HS-27A (cell line): ENCODE measurements around the gene RIMBP2.

Experiments used
- DNase-seq: peaks from one replicate; pipeline ENCODE4 v3.0.0-alpha.2; 2012; ENCODE audit warnings: low read depth, missing footprints

Gene RIMBP2

DNA sequence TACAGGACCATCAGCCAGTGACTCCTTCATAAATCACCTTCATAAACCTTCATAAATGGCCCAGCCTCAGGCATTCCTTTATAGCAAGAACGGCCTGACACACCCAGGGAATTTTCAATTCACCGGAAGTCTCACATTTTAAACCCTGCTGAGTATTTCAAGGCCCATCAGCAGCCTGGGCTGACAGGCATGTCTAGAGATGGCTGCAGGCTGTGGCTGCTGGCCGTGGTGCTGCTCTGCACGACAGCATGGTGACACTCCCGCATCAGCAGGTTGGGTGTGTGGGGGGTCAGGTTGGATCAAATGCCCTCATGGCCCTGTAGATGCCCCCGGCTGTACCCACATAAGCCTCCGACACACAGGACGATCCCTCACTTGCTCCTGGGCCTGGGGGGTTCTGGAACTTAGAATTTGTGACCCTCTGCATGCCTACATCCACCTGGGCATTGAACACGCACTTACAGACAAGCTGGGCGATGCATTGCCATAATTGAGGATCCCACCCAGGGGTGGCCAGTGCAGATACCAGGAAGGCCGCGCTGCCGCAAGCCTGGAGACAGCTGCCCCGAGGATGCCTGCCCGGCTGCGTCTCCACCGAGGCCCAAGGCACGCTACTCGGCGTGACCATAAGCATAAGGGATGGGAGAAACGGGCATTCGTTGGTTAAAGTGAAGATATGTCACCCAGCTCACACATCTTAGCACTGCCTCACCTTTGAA, 254.1 kb downstream of the RIMBP2 start:
- DNase-seq = no peak

DNA sequence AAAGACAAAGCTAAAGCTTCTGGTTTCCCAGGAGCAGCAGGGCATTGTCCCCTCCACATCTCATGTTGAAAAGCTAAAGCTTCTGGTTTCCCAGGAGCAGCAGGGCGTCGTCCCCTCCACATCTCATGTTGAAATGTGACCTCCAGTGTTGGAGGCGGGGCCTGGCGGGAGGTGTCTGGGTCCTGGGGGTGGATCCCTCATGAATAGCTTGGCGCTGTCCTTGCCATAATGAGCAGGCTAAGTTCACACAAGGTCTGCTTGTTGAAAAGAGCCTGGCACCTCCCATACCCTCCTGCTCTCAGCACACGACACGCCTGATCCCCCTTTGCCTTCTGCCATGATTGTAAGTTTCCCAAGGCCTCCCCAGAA, 254.7 kb downstream of the RIMBP2 start:
- DNase-seq = no peak

DNA sequence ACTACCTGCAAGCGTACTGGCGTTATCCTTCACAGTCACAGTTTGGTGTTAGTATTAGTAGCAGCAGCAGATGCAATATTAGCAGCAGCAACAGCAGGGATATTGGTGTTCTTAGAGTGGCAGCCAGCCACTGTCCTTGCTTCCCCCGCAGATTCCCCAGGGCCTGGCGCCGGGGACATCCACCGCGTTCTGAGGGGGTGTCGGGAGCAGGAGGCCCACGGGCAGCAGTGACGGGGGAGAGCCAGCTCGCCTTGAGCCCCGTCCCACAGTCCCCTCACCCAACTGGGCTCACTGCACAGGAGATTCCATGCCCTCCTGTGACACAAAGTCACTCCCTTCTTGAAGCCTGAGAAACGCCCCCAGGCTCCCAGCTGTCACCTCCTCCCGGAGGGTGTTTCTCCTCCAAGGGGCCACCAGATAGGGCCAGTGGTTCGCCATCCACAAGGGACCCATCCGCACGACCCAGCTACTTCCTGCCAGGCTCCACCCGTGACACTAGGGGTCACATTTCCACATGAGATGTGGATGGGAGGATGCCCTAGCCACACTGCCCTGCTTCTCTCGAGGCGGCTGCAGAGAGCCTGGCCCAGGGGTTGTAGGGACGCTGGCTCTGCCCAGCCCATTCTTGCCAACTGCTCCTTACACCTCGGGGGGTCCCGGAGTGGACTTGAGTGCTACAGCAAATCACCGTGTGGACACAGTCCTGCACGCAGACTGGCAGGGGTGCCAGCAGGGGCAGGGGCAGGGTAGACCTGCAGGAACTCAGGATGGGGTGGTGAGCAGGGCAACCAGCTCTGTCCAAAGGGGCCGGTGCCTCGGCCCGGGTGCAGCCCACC, 255.3 kb downstream of the RIMBP2 start:
- no peak for DNase-seq

DNA sequence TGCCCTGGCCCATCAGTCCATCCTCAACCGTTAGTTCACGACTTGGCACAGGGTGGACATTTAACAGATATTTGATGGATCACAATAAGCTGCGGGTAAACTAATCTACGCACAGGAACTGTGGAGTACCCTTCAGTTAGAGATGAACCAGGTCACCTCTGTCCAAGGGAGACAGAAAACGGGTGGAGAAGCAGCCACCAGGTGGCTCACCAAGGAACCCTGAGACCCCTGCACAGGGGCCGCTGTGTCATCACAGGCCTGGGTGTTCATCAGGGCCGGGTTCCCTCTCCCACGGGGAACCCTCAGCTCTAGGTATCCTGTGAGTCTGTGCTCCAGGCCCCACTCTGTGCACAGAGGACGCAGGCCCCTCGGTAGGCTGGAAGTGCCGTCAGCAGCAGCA, 256.2 kb downstream of the RIMBP2 start:
- DNase-seq = no peak

DNA sequence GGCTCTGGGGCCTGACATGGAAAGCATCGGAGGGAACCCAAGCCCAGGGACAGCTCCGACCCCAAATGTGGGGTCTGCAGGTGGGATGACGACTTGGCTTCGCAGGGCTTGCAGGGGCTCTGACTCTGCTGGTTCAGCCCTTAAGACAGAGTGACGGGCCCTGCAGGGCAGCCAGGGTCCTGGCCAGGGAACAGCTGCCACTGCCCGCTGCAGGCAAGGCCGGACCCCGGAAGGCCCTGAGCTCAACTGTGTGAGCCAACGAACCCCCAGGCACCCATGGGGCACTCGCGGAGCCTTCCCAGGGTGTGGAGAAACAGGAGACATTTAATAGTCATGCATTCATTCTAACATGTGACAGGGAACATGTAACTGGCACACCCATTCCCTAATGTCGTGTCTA, 257.8 kb downstream of the RIMBP2 start:
- DNase-seq = no peak

DNA sequence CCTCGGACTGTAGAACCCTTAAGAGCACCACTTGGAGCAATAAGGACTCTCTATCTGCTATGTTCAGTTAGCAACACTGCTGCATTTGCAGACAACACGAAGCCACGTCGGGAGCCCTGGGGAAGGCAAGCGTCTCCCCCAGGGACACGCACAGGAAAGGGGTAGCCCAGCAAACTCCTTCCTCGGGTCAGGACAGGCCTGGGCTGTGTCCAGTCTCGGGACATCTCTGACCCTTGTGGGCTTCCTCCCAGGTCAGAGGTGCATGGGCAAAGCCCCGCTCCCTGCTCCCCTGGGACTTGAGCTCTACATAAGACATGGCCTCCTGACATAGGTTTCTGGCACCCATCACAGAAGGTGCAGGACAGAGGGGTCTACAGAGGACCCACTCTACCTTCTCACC, 258.9 kb downstream of the RIMBP2 start:
- DNase-seq = no peak

DNA sequence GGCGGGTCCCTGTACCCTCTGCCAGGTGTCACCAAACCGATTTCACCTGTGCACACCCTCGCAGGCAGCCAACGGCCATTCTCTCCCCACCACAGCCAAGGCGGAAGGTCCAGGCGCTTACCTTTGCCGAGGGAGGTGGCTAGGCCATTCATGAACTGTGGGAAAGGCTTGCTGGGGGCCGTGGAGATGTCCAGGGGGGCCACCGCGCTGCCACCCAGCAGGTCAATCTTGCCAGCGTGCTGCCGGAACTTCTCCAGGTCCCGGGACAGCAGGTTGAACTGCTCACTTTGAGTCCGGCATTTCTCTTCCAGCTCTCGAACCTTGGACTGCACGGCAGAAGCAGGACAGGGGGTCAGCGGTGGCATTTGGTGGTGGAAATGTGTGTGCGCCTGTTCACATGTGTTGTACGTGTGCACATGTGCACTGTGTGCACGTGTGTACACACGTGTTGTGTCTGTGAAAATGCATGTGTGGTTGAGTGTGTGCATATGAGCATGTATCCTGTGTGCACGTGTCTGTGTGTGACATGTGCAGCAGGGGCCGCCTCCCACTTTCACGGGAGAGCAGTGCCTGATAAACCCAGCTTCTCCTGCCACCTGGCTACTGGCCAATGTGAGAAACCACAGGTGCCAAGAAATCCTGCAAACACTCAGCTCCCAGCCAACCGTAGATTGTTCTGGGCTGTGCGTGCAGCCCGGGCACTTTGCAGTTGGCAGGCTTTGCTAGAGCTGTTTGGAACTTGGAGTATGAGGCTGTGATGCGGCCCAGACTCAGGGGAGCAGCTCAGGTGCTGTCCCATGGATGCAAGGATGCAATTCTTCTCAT, 259.5 kb downstream of the RIMBP2 start:
- no peak for DNase-seq

DNA sequence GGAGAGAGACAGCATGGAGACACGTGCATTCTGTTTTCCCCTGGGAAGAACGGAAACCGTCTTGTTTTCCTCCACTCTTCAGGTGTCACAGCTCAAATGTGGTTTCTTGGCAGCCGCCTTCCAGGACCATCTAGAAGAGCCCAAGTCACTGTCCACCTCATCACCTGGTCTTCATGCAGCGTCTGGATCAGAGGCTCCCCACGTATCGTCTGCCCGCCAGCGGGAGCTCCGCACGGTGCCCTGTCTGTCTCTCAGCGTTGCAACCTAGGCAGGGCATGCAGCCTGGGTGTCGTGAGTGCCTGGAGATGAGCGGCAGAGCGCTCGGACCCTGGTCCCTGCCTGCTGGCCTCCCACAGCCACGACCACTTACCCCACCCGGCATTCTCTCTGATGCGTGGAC, 260.9 kb downstream of the RIMBP2 start:
- DNase-seq = no peak

DNA sequence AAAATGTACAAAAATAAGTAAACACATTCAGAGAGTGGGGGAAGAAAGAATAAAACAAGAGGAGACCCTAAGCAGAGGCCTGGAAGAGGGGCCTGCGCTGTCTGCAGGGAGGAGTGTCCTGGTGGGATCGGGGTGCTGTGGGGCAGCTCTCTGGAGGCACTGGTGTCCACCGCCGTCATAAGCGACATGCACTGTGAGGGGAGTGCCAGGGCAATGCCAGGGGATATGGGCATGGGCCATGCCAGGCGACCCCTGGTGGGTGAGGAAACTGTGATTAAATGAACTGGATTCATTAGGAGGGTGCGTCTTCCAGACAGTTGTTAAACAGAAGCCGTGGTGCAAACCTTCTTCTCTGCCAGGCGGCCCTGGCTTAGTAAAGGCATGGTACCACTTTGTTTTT, 261.8 kb downstream of the RIMBP2 start:
- DNase-seq = no peak

DNA sequence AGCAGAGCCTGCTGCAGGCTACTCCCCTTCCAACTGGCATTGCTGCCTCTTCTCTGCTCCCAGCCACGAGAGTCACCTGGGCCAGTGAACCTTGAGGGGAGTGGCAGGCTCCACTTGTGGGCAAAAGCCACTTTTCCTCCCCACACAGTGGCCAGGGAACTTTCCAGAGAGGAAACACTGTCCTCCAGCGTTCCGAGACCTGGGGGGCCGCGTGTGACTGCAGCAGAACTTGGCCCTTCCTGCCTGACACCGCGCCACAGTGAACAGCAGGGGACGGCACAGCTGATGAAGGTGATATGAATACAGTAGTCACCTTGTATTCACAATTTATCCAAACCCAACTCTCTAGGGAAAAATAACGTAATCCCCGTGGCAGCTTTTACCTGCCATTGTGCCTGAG, 263.6 kb downstream of the RIMBP2 start:
- no peak for DNase-seq

DNA sequence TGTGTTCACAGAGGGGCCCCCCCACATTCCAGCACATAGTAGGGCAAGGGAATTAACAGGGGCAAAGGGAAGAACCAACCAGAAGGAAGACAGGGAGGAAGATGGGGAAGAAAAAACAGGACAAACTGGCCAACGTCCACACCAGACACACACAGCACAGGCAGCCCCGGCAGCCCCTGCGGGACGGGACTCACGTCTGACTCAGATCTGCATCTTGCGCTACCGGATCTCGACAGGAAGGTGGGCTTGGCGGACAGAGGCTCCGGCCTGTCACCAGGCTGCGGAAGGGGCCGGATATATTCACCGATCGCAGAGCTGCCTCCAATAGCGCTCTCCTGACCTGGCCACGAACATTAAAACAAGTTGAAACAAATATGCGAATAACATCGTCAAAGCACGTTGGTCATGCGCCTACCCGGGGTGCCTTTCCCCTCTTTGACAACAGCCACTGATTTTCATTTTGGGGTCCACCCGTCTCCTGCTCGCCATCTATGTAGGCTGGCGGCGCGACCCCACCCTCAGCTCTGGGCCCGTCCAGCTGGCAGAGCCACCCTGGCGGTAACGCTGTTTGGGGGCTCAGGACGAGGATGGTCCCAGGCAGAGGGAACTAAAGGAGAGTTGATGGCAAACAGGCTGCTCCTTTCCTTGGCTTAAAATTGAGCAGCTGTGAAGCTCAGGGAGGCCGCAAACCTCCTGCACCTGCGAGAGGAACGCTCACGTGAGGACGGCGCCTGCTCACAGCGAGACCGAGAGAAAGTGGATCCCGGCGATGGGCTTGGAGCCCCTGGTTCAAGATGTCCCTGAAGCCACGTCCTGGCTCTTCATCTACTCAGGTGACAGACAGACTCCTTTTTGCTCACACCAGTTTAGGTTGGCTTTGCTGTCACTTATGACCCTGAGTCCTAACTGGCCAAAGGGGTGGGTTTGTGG, 264.8 kb downstream of the RIMBP2 start:
- DNase-seq = no peak

DNA sequence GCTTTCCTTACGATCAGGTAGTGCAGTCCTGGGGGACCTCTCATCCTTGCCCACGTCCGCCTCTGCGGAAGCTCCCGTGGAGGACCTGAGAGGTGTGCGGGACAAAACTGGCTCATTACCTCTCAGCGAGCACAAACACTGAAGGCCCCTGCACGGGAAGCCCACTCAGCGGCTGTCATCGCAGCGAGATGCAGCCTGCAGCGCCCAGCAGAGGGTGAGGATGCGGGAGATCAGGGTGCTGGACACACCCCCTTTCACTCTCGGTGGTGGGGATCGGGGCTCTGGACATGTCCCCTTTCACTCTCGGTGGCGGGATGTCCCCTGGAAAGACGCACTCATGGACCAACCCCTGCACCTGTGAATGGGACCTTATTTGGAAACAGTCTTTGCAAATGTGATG, 266.8 kb downstream of the RIMBP2 start:
- no peak for DNase-seq

DNA sequence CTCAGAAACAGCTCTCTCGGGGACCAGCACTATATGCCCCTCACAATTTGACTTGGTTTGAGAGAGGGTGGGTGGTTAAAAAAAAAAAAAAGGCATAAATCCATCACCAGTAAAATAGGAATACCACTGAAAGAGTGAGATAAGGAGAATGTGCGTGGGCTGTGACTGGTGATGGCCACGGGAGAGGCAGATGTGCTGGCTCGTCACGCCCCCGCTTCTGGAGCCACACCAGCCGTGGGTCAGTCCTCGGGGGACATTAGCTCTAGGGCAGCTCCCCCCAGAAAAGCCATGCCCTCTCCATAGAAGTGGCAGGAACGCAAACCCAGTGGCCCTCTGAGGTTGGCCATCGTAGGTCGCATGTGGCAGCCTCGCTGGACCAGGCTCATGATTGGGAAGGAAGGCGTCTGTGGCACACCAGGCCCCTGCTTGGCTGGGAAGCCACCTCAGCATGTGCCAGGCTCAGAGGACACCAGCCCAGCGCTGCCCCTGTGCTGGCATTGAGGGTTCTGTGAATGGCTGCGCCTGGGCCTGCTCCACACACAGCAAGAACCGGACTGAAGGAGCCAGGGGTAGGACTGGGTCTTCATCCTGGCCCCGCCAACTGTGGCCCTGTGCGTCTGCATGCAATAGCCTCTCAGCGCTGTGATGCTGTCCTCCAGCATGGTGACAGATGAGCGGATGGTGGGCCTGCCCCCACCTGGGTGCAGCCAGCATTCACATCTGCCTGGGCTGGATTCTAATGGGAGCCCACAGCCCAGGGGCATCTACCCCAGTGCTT, 267.9 kb downstream of the RIMBP2 start:
- DNase-seq = no peak

DNA sequence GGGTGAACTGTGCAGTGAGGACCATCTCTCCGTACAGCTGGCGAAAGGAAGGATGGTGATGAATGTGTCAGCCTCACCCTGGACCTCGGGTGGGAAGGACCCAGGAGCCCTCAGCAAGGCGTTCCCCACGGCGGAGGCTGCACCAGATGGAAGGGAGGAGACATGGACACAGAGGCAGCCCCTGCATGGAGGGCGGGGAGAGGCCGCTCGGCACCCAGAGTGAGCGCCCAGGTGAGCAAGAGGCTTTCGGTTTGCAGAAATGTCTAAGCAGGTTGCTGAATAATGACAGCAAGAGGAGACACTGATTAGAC, 268.5 kb downstream of the RIMBP2 start:
- DNase-seq = no peak

DNA sequence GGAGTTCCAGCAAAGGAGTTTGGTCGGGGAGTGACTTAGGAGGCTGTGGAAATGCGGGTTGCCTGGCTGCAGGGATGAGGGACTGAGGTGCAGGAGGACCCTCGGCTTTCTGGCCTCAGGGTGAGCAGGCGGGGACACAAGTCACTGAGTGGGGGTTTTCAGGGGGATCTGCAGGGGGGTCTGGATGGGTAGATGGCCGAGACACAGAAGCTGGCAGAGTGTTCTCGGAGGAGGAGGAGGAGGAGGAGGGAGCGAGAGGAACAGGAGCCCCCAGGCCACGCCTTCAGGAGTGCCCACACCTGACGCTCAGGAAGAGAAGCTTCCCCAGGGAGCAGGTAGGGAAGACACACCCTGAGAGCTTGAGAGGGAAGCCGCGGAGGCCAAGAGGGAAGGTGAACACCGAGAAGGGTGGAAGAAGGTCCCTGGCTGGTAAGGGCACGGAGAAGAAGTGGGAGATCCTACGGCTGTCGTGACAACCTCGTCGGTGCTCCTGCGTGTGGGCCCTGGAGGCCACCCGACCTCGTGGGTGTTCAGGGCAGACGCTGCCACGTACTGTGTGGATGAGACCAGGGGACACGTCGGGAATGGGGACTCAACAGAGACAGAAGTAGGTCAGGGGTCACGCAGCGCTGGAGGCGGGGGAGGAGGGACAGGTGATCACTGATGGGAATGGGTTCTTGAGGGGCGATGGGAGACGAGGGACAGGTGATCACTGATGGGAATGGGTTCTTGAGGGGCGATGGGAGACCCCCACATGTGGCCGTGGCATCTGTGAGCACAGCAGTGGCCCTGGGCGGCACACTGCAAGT, 269.0 kb downstream of the RIMBP2 start:
- no peak for DNase-seq

DNA sequence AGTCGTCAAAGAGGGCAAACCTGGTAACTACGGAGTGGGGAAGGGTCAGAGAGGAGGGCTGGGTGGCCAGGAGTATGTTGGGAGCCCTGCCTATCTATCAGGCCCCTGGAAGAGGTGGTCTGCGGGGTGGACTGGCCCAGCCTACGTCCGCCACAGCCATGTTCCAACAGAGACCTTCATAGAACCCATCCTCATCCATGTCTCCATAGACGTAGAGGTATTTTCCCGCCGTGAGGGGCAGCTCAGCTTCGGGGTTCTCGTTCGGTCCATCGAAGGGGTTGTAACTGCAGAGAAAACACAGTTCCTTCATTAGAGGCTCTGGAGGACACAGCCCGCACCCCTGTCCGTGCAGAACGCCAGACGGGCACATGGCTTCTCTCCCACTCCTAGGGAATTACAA, 271.1 kb downstream of the RIMBP2 start:
- DNase-seq = no peak

DNA sequence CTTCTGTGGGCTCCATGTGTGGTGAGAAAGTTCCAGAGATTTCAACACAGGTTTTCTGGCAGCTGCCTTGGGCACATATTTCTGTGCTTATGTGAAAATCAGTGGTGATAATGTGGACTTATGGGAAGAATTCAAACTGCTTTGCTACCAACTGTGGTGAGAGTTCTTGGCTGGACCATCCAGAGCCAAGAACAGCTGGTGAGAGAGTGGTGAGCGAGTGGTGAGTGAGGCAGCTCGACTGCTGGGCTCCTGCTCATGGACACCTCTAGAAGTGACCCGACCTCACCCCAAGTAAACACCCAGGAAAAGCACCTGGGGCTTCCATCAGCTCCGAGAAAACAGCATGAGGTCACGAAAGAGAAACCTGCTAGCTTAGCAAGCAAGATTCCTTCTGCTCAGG, 272.0 kb downstream of the RIMBP2 start:
- DNase-seq = no peak

DNA sequence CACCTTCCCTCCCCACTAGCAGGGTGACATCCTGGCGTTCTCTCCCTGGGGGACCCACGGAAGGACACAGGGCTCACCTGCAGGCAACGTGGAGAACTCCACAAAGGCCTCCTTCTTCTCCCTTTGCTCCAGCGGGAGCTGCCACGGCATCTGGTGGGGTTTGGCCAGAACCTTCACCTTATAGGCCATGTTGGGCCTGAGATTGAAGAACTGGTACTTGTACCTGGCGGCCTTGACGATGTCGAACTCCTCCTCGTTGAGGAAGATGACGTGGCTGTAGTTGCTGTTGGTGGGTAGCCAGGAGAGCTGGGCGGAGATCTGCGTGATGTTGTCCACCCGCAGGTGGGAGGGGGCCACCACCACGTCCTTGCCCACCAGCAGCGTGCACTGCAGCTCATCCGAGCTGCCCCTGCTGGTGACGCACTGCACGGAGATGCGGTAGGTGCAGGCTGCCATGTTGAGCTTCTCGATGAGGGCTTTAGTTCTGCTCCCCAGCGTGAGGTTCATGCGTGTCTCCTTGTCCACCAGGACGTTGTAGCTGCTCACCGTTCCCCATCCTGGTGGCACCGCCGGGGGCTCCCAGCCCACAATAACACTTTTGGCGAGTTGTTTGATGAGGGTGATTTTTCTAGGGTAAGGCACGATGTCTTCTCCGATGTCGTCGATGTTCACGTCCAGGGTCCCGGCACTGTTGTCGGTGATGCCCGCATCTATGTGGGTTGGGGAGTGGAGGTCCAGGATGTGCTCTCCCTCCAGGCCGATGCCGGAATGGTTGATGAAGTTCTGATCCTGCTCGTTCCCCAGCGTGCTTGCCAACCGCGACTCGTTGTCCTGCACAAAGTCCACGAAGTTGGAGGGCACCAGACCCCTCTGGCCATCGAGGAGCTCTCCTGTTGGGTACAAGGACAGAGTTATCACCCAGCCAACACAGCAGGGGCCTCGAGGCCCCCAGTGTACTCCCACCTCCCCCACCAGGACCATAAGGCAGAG, 274.0 kb downstream of the RIMBP2 start:
- no peak for DNase-seq
